Naive thymus-derived CD8-positive, alpha-beta T cell (primary cell): ENCODE measurements around the gene CDC42BPA. TPM values are rescaled to one million over a fixed set of nuclear protein-coding genes. Genes with fewer than 3 reads are reported as not detected.
"Not testable (repeated sequence)": the region's sequence is repeated elsewhere in the genome, so short reads cannot be mapped to it uniquely, and the experiment has no call there.

Source experiments
- ATAC-seq, 2 donors: fragments of 150-1000 bp; cut with Tn5 transposase in 1 of 2; sonication (Bioruptor Pico), chemical (Tn5 transposase) in 1 of 2; 1 replicate in 1 of 2; 2 replicates in 1 of 2; pipeline ENCODE4 v1.10.0; 2021; ENCODE audit warnings: mild to moderate bottlenecking in 2 of 2, moderate library complexity in 2 of 2
- POLR2A ChIA-PET: fragments of 350-600 bp; sonication (Branson Sonifier 250); formaldehyde crosslinking; loops from one replicate; lab custom pipeline; 2021; ENCODE audit warnings: antibody characterized with exemption; lab: Charles Lee
- DNase-seq, 10 donors: peaks; one replicate each; pipeline versions ENCODE4 v3.0.0 to v3.0.0-alpha.2; 2020 to 2022
- H3K27ac Mint-ChIP-seq, 10 donors: one replicate each; pipeline ENCODE4 v1.8.0; 2020 to 2022; ENCODE audit warnings: mild to moderate bottlenecking in 10 of 10, mixed read lengths in 10 of 10, moderate library complexity in 4 of 10, inconsistent platforms in 1 of 10
- H3K27me3 Mint-ChIP-seq, 5 donors: one replicate each; pipeline ENCODE4 v1.8.0; 2021 to 2022; ENCODE audit warnings: mixed read lengths in 5 of 5
- H3K36me3 Mint-ChIP-seq, 3 donors: one replicate each; pipeline ENCODE4 v1.8.0; 2020 to 2022; ENCODE audit warnings: mixed read lengths in 3 of 3, mild to moderate bottlenecking in 2 of 3, inconsistent platforms in 1 of 3
- H3K4me1 Mint-ChIP-seq, 4 donors: one replicate each; pipeline ENCODE4 v1.8.0; 2021 to 2022; ENCODE audit warnings: mixed read lengths in 4 of 4
- H3K4me3 Mint-ChIP-seq, 10 donors: one replicate each; pipeline ENCODE4 v1.8.0; 2020 to 2022; ENCODE audit warnings: mild to moderate bottlenecking in 10 of 10, mixed read lengths in 10 of 10, moderate library complexity in 6 of 10, inconsistent platforms in 1 of 10
- H3K9me3 Mint-ChIP-seq, 9 donors: one replicate each; pipeline ENCODE4 v1.8.0; 2020 to 2022; ENCODE audit warnings: mixed read lengths in 9 of 9, mild to moderate bottlenecking in 3 of 9, inconsistent platforms in 1 of 9, moderate library complexity in 1 of 9
- polyA plus RNA-seq, 3 donors: library from polyadenylated mRNA; unstranded; fragments of 300-500 nt; fragmentation: Illumina TruSeq; gene quantifications; one replicate each; pipeline ENCODE4 v1.2.3, GENCODE V29; 2021
- total RNA-seq, 8 experiments: library from RNA in 2 of 8; stranded (reverse) in 2 of 8; gene quantifications; one replicate each; pipeline ENCODE4 v1.2.3 and lab custom pipeline; 2021 to 2026

CDC42BPA gene
- total and polyA plus RNA-seq, 5 experiments from 2014 or later = 0.01 to 1.5 (median 0.18) TPM

GRCh38 chr1:227037121-227037520, 281.2 kb downstream of the CDC42BPA start:
- H3K9me3 Mint-ChIP-seq = no peaks in the 10 kb centered on the region
- DNase-seq (no peak), ATAC-seq (no peak)
- peaks cover 0 to 3% (median 0%) of the 10 kb centered on the region in 5 donors for H3K27me3 Mint-ChIP-seq
- peaks cover 0 to 4% (median 0%) of the 10 kb centered on the region in 3 donors for H3K36me3 Mint-ChIP-seq
- no peak overlapping the region for H3K4me3 Mint-ChIP-seq
- POLR2A ChIA-PET = no interaction called here
- peak overlapping the region in 1 of 10 donors; percentile 3 for H3K27ac Mint-ChIP-seq
- H3K4me1 Mint-ChIP-seq = peaks cover 4 to 8% (median 6%) of the 10 kb centered on the region in 4 donors

GRCh38 chr1:227035316-227035715, 283.0 kb downstream of the CDC42BPA start:
- Mint-ChIP-seq H3K4me1 (peaks cover 4 to 8% (median 6%) of the 10 kb centered on the region in 4 donors), H3K36me3 (peaks cover 0 to 4% (median 0%) of the 10 kb centered on the region in 3 donors), H3K27me3 (no peaks in the 10 kb centered on the region), H3K27ac (no peak overlapping the region), H3K9me3 (no peaks in the 10 kb centered on the region), H3K4me3 (no peak overlapping the region)
- POLR2A ChIA-PET = interaction anchor here (0.6 kb wide), 1 partner anchor 96 kb away, joined by 6 read pairs; no protein-coding TSS in a partner anchor
- ATAC-seq = no peak
- no peak for DNase-seq

DNA sequence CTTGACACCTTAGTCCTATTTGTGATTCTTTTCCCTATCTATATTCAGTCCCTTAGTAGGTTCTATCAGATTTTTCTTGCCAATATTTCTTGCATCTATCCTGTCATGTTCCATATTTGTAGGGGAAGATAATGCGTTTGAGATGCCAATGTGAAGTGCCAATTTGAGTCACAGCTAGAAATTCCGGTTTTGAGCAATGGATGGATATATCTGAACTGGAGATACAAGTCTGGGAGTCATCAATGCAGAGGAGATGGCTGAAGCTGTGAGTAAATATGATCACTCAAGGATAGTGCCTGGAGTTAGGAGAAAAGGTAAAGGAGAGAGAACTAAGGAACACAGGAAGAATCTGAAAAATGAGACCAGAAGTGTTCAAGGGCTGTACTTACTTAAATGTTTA, 284.4 kb downstream of the CDC42BPA start:
- H3K4me1 Mint-ChIP-seq = peaks cover 4 to 8% (median 6%) of the 10 kb centered on the region in 4 donors
- POLR2A ChIA-PET = no interaction called here

DNA sequence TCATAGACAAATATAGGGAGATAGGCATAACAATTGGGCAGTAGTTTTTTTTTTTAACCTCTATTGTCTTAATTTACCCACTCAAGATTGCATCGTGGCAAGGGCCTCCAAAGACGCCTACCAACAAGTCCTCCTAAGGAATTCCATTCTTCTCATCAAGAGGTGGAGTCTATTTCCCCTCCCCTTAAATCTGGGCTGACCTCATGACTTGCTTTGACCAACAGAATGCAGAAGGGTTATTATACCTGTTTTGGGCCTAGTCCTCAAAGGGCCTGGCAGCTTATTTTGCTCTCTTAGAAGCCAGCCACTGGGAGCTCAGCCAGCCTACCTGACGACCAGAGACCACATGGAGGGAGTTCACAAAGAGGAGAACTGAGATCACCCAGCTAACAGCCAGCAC, 285.9 kb downstream of the CDC42BPA start:
- H3K9me3 Mint-ChIP-seq = no peaks in the 10 kb centered on the region
- POLR2A ChIA-PET = interaction anchor here (0.6 kb wide), 1 partner anchor 1666 kb away, joined by 4 read pairs; no protein-coding TSS in a partner anchor
- H3K27me3 Mint-ChIP-seq = no peaks in the 10 kb centered on the region
- no peaks in the 10 kb centered on the region for H3K36me3 Mint-ChIP-seq
- ATAC-seq (no peak), DNase-seq (no peak)
- no peak overlapping the region for H3K27ac Mint-ChIP-seq
- no peak overlapping the region for H3K4me3 Mint-ChIP-seq
- H3K4me1 Mint-ChIP-seq = peaks cover 2 to 5% (median 4%) of the 10 kb centered on the region in 4 donors

More for the DNA sequence above, 284.4 kb downstream of the CDC42BPA start:
- Mint-ChIP-seq H3K27ac (no peak overlapping the region), H3K4me3 (no peak overlapping the region), H3K27me3 (no peaks in the 10 kb centered on the region), H3K36me3 (peaks cover 0 to 4% (median 0%) of the 10 kb centered on the region in 3 donors), H3K9me3 (no peaks in the 10 kb centered on the region)
- ATAC-seq = no peak
- no peak for DNase-seq

DNA sequence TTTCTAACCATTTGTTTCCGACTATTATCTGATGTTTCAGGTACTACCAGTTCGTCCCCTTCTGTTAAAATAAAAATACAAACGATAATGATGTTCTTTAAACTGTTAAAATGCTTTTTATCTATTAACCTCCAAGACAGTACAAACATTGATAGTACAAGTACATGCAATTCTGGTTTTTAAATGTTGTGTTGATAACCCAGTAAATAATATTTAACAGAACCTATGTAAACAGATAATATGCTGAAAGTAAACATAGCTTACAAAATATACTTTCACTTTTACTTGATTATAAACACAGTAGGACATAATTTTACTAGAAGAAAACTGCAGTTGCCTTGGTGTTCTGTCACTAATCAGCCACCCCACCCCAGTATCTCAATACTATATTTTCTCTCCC, 301.3 kb downstream of the CDC42BPA start:
- H3K9me3 Mint-ChIP-seq = peaks cover 0 to 13% (median 6%) of the 10 kb centered on the region in 9 donors
- peaks cover 0 to 1% (median 0%) of the 10 kb centered on the region in 4 donors for H3K4me1 Mint-ChIP-seq
- no peak overlapping the region for H3K27ac Mint-ChIP-seq
- peaks cover 0 to 9% (median 6%) of the 10 kb centered on the region in 3 donors for H3K36me3 Mint-ChIP-seq
- peaks cover 0 to 6% (median 2%) of the 10 kb centered on the region in 5 donors for H3K27me3 Mint-ChIP-seq
- DNase-seq (no peak), ATAC-seq (no peak)
- H3K4me3 Mint-ChIP-seq = no peak overlapping the region
- POLR2A ChIA-PET = no interaction called here

GRCh38 chr1:227010645-227011044, 307.6 kb downstream of the CDC42BPA start:
- H3K27ac Mint-ChIP-seq = no peak overlapping the region
- DNase-seq (no peak), ATAC-seq (no peak)
- H3K27me3 Mint-ChIP-seq = peaks cover 0 to 5% (median 1%) of the 10 kb centered on the region in 5 donors
- H3K4me1 Mint-ChIP-seq = no peaks in the 10 kb centered on the region
- POLR2A ChIA-PET = no interaction called here
- no peaks in the 10 kb centered on the region for H3K9me3 Mint-ChIP-seq
- H3K36me3 Mint-ChIP-seq = no peaks in the 10 kb centered on the region
- no peak overlapping the region for H3K4me3 Mint-ChIP-seq

DNA sequence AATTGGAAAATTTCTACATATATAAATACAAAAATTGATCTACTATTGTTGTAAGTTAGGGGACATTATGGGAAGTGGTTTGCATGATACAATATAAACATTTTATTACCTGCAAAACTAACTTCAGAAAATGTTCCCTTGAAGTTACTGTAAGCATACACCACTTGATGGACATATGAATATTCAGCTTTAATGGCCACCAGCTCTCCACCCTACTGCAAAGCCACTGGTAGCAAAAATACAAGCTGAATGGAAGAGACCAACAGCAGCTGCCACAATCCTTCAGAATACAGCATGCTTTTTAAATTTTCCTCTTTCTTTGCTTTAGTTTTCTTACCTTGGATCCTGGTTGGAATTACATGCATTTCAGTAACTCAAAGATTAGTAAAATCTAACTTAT, 308.4 kb downstream of the CDC42BPA start:
- H3K4me1 Mint-ChIP-seq = no peaks in the 10 kb centered on the region
- POLR2A ChIA-PET = no interaction called here

GRCh38 chr1:227006226-227006796, 312.0 kb downstream of the CDC42BPA start:
- H3K27me3 Mint-ChIP-seq = peaks cover 0 to 5% (median 0%) of the 10 kb centered on the region in 5 donors
- H3K36me3 Mint-ChIP-seq = no peaks in the 10 kb centered on the region
- ATAC-seq = no peak
- no peak overlapping the region for H3K4me3 Mint-ChIP-seq
- no peaks in the 10 kb centered on the region for H3K4me1 Mint-ChIP-seq
- no peak overlapping the region for H3K27ac Mint-ChIP-seq
- POLR2A ChIA-PET = interaction anchor here (0.7 kb wide), 1 partner anchor 25 kb away, joined by 3 read pairs; no protein-coding TSS in a partner anchor
- DNase-seq = no peak
- H3K9me3 Mint-ChIP-seq = no peaks in the 10 kb centered on the region

More for the DNA sequence above, 308.4 kb downstream of the CDC42BPA start:
- Mint-ChIP-seq H3K27ac (no peak overlapping the region), H3K36me3 (no peaks in the 10 kb centered on the region), H3K9me3 (no peaks in the 10 kb centered on the region), H3K4me3 (no peak overlapping the region), H3K27me3 (peaks cover 0 to 5% (median 1%) of the 10 kb centered on the region in 5 donors)
- DNase-seq (no peak), ATAC-seq (no peak)

DNA sequence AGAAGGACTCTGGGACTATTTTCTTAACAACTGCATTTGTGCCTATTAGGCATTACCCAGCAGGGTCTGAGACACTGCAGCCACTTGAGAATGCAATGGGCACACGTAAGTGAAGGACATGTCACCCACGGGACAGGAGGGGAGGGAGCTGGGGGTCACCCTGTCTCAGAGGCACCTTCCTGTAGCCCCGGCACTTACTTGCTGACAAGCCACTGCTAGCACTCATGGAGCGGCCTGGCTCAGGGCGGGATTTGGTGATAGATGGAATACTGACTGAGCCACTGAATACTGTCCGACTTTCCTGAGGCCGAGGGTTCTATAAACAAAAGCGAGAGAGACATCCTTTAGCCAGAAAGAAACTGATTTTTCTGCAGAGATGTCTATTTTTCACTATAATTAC, 313.5 kb downstream of the CDC42BPA start:
- POLR2A ChIA-PET = no interaction called here
- Mint-ChIP-seq H3K4me3 (no peak overlapping the region), H3K27me3 (no peaks in the 10 kb centered on the region), H3K4me1 (no peaks in the 10 kb centered on the region), H3K36me3 (no peaks in the 10 kb centered on the region), H3K9me3 (no peaks in the 10 kb centered on the region), H3K27ac (no peak overlapping the region)
- no peak for ATAC-seq
- DNase-seq = no peak

- no peaks in the 10 kb centered on the region for H3K27me3 Mint-ChIP-seq
- H3K4me3 Mint-ChIP-seq = no peak overlapping the region
- ATAC-seq (no peak), DNase-seq (no peak)
- POLR2A ChIA-PET = no interaction called here
- peak overlapping the region in 1 of 10 donors; percentile 8 for H3K27ac Mint-ChIP-seq
- peaks cover 0 to 5% (median 0%) of the 10 kb centered on the region in 3 donors for H3K36me3 Mint-ChIP-seq
- peaks cover 0 to 3% (median 0%) of the 10 kb centered on the region in 9 donors for H3K9me3 Mint-ChIP-seq
- no peaks in the 10 kb centered on the region for H3K4me1 Mint-ChIP-seq
Measured at GRCh38 chr1:227003165-227003564, 315.1 kb downstream of the CDC42BPA start.

GRCh38 chr1:227002531-227003049, 315.7 kb downstream of the CDC42BPA start:
- H3K4me1 Mint-ChIP-seq = no peaks in the 10 kb centered on the region

GRCh38 chr1:226999579-226999978, 318.7 kb downstream of the CDC42BPA start:
- DNase-seq, ATAC-seq, POLR2A ChIA-PET, H3K27me3 Mint-ChIP-seq, H3K27ac Mint-ChIP-seq, H3K36me3 Mint-ChIP-seq, H3K4me1 Mint-ChIP-seq, H3K4me3 Mint-ChIP-seq, H3K9me3 Mint-ChIP-seq: not testable (repeated sequence)

More at GRCh38 chr1:227002531-227003049, 315.7 kb downstream of the CDC42BPA start:
- Mint-ChIP-seq H3K36me3 (peaks cover 0 to 5% (median 0%) of the 10 kb centered on the region in 3 donors), H3K9me3 (peaks cover 0 to 3% (median 0%) of the 10 kb centered on the region in 9 donors), H3K27ac (no peak overlapping the region), H3K27me3 (no peaks in the 10 kb centered on the region), H3K4me3 (no peak overlapping the region)
- ATAC-seq (no peak), DNase-seq (no peak)
- POLR2A ChIA-PET = no interaction called here
